Skeletal muscle tissue (tissue), 4 donors: ENCODE data around the gene P2RY2. TPM values are rescaled to one million over a fixed set of nuclear protein-coding genes. Genes with fewer than 3 reads are reported as not detected.
A peak's percentile ranks its signal among the peaks of the same experiment; 100 is the strongest.

ENCODE experiments used
- H3K27ac ChIP-seq: one replicate; pipeline ENCODE4 v1.7.0; 2013; ENCODE audit warnings: mild to moderate bottlenecking, low read depth, low read length, inconsistent platforms
- H3K27me3 ChIP-seq, 3 donors: one replicate each; pipeline ENCODE4 v1.7.0; 2013; ENCODE audit warnings: low read length in 3 of 3; ENCODE audit not compliant: control insufficient read depth in 3 of 3, insufficient read depth in 3 of 3
- H3K36me3 ChIP-seq, 3 donors: one replicate each; pipeline ENCODE4 v1.7.0; 2013; ENCODE audit warnings: low read length in 3 of 3; ENCODE audit not compliant: control insufficient read depth in 3 of 3, insufficient read depth in 3 of 3
- H3K4me1 ChIP-seq, 3 donors: one replicate each; pipeline ENCODE4 v1.7.0; 2013; ENCODE audit warnings: low read length in 3 of 3, mild to moderate bottlenecking in 3 of 3; ENCODE audit not compliant: control insufficient read depth in 3 of 3, insufficient read depth in 3 of 3
- H3K4me3 ChIP-seq, 3 donors: one replicate each; pipeline ENCODE4 v1.7.0; 2013; ENCODE audit warnings: low read length in 3 of 3
- H3K9ac ChIP-seq, 3 donors: one replicate each; pipeline ENCODE4 v1.7.0; 2013; ENCODE audit warnings: low read length in 3 of 3, mild to moderate bottlenecking in 3 of 3, moderate library complexity in 2 of 3, low read depth in 1 of 3
- H3K9me3 ChIP-seq, 3 donors: one replicate each; pipeline ENCODE4 v1.7.0; 2013; ENCODE audit warnings: low read length in 3 of 3; ENCODE audit not compliant: control insufficient read depth in 3 of 3
- total RNA-seq: library from RNA; depleted of rRNA; stranded (reverse); fragments of >200 nt; gene quantifications from one replicate; pipeline ENCODE4 v1.2.3, GENCODE V29; 2014
- donor health status: Osteomylitis.

P2RY2 gene
- total RNA-seq, 1 donor from 2014 or later: 1.0 TPM

GRCh38 chr11:73216465-73216864 is 1.6 kb upstream of the P2RY2 start:
- Histone ChIP-seq H3K9ac (peak overlapping the region; percentile 85 to 98 (median 91)), H3K4me1 (peaks cover 71 to 89% (median 86%) of the 10 kb centered on the region in 3 donors), H3K9me3 (no peaks in the 10 kb centered on the region), H3K27me3 (no peaks in the 10 kb centered on the region), H3K4me3 (peak overlapping the region in 2 of 3 donors; percentile 38 to 91), H3K27ac (peak overlapping the region; percentile 94), H3K36me3 (no peaks in the 10 kb centered on the region)

GRCh38 chr11:73217131-73217809 is 811 bp upstream of the P2RY2 start:
- no peaks in the 10 kb centered on the region for H3K27me3 ChIP-seq
- no peaks in the 10 kb centered on the region for H3K9me3 ChIP-seq
- peak overlapping the region; percentile 94 for H3K27ac ChIP-seq
- peak overlapping the region; percentile 87 to 91 (median 89) for H3K4me3 ChIP-seq
- peak overlapping the region; percentile 91 to 98 (median 91) for H3K9ac ChIP-seq
- H3K36me3 ChIP-seq: peaks cover 0 to 5% (median 0%) of the 10 kb centered on the region in 3 donors
- H3K4me1 ChIP-seq: peaks cover 79 to 95% (median 94%) of the 10 kb centered on the region in 3 donors

GRCh38 chr11:73217810-73218105 is 323 bp upstream of the P2RY2 start:
- H3K9ac ChIP-seq: peak overlapping the region; percentile 91 to 98 (median 91)
- peaks cover 83 to 97% (median 94%) of the 10 kb centered on the region in 3 donors for H3K4me1 ChIP-seq
- H3K4me3 ChIP-seq: peak overlapping the region; percentile 87 to 91 (median 89)
- H3K27ac ChIP-seq: peak overlapping the region; percentile 94
- H3K27me3 ChIP-seq: no peaks in the 10 kb centered on the region
- peaks cover 0 to 9% (median 2%) of the 10 kb centered on the region in 3 donors for H3K36me3 ChIP-seq
- H3K9me3 ChIP-seq: no peaks in the 10 kb centered on the region

- Histone ChIP-seq H3K27me3 (no peaks in the 10 kb centered on the region), H3K27ac (peak overlapping the region; percentile 94), H3K4me1 (peaks cover 78 to 97% (median 92%) of the 10 kb centered on the region in 3 donors), H3K9me3 (no peaks in the 10 kb centered on the region), H3K4me3 (peak overlapping the region; percentile 87 to 91 (median 89)), H3K9ac (peak overlapping the region; percentile 91 to 98 (median 91)), H3K36me3 (peaks cover 2 to 9% (median 4%) of the 10 kb centered on the region in 3 donors)
Measured at GRCh38 chr11:73218830-73219215, 742 bp downstream of the P2RY2 start.

GRCh38 chr11:73219396-73220285 is 1.6 kb downstream of the P2RY2 start:
- H3K36me3 ChIP-seq: peaks cover 7 to 9% (median 8%) of the 10 kb centered on the region in 3 donors
- peak overlapping the region; percentile 87 to 91 (median 89) for H3K4me3 ChIP-seq
- H3K9me3 ChIP-seq: no peaks in the 10 kb centered on the region
- peak overlapping the region; percentile 91 to 98 (median 91) for H3K9ac ChIP-seq
- no peaks in the 10 kb centered on the region for H3K27me3 ChIP-seq
- peaks cover 75 to 97% (median 92%) of the 10 kb centered on the region in 3 donors for H3K4me1 ChIP-seq
- peak overlapping the region; percentile 94 for H3K27ac ChIP-seq

- no peaks in the 10 kb centered on the region for H3K27me3 ChIP-seq
- no peak overlapping the region for H3K27ac ChIP-seq
- no peaks in the 10 kb centered on the region for H3K9me3 ChIP-seq
- peak overlapping the region in 2 of 3 donors; percentile 51 to 58 for H3K4me3 ChIP-seq
- H3K4me1 ChIP-seq: peaks cover 72 to 97% (median 89%) of the 10 kb centered on the region in 3 donors
- H3K36me3 ChIP-seq: peaks cover 7 to 9% (median 8%) of the 10 kb centered on the region in 3 donors
- peak overlapping the region; percentile 45 to 54 (median 51) for H3K9ac ChIP-seq
Measured at GRCh38 chr11:73221451-73221850, 3.4 kb downstream of the P2RY2 start.

GRCh38 chr11:73221996-73222395 is 3.9 kb downstream of the P2RY2 start:
- H3K36me3 ChIP-seq: peaks cover 7 to 9% (median 8%) of the 10 kb centered on the region in 3 donors
- H3K4me1 ChIP-seq: peaks cover 69 to 96% (median 87%) of the 10 kb centered on the region in 3 donors

GRCh38 chr11:73223998-73224730 is 6.1 kb downstream of the P2RY2 start:
- peak overlapping the region in 2 of 3 donors; percentile 16 to 20 for H3K9ac ChIP-seq
- no peak overlapping the region for H3K27ac ChIP-seq
- peaks cover 72 to 97% (median 88%) of the 10 kb centered on the region in 3 donors for H3K4me1 ChIP-seq
- H3K36me3 ChIP-seq: peaks cover 8 to 13% (median 12%) of the 10 kb centered on the region in 3 donors
- no peaks in the 10 kb centered on the region for H3K9me3 ChIP-seq
- no peaks in the 10 kb centered on the region for H3K27me3 ChIP-seq
- no peak overlapping the region for H3K4me3 ChIP-seq

More at GRCh38 chr11:73221996-73222395, 3.9 kb downstream of the P2RY2 start:
- H3K9ac ChIP-seq: peak overlapping the region in 2 of 3 donors; percentile 51 to 54
- no peak overlapping the region for H3K27ac ChIP-seq
- H3K9me3 ChIP-seq: no peaks in the 10 kb centered on the region
- no peak overlapping the region for H3K4me3 ChIP-seq
- H3K27me3 ChIP-seq: no peaks in the 10 kb centered on the region

GRCh38 chr11:73225001-73225686 is 7.1 kb downstream of the P2RY2 start:
- H3K9me3 ChIP-seq: no peaks in the 10 kb centered on the region
- H3K9ac ChIP-seq: peak overlapping the region in 2 of 3 donors; percentile 3 to 45
- H3K27ac ChIP-seq: no peak overlapping the region
- H3K27me3 ChIP-seq: no peaks in the 10 kb centered on the region
- H3K36me3 ChIP-seq: peaks cover 11 to 21% (median 15%) of the 10 kb centered on the region in 3 donors
- peaks cover 71 to 97% (median 87%) of the 10 kb centered on the region in 3 donors for H3K4me1 ChIP-seq
- no peak overlapping the region for H3K4me3 ChIP-seq
